AG09319 (cell line): ENCODE results near the gene ATG16L1.

Experiments
- DNase-seq: peaks from one replicate; pipeline ENCODE4 v3.0.0-alpha.2; 2010; ENCODE audit warnings: low read depth; ENCODE audit errors: extremely low read depth
- TF ChIP-seq, protein P1 (sequence below): IDR thresholded peaks from 2 replicates; pipeline ENCODE4 v1.5.1; 2011; ENCODE audit warnings: low read depth, mild to moderate bottlenecking, inconsistent platforms, low read length, moderate library complexity

The ATG16L1 gene

DNA sequence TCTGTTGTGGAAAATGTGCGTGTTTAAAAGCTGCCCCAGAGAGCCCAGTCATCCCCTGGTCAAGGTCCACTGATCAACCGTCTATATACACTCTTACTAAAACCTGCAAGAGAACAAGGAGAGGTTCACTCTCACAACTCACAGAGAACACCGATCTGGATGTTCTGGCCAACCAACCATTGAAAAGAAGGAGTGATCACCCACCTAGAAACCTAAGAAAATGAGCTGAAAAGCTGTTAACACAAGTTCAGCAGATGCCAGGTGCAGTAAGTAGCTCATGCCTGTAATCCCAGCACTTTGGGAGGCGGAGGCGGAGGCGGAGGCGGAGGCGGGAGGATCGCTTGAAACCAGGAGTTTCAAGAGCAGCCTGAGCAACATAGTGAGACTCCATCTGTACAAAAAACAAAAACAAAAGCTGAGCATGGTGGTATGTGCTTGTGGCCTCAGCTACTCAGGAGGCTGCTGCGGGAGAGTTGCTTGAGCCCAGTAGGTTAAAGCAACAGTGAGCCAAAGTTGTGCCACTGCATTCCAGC is 14.5 kb downstream of the ATG16L1 start:
- TF ChIP-seq, protein P1, sequence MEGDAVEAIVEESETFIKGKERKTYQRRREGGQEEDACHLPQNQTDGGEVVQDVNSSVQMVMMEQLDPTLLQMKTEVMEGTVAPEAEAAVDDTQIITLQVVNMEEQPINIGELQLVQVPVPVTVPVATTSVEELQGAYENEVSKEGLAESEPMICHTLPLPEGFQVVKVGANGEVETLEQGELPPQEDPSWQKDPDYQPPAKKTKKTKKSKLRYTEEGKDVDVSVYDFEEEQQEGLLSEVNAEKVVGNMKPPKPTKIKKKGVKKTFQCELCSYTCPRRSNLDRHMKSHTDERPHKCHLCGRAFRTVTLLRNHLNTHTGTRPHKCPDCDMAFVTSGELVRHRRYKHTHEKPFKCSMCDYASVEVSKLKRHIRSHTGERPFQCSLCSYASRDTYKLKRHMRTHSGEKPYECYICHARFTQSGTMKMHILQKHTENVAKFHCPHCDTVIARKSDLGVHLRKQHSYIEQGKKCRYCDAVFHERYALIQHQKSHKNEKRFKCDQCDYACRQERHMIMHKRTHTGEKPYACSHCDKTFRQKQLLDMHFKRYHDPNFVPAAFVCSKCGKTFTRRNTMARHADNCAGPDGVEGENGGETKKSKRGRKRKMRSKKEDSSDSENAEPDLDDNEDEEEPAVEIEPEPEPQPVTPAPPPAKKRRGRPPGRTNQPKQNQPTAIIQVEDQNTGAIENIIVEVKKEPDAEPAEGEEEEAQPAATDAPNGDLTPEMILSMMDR: no peak
- no peak for DNase-seq

- TF ChIP-seq, protein P1: no peak
- DNase-seq: no peak
These were observed 15.0 kb downstream of the ATG16L1 start for GRCh38 chr2:233266481-233266880.

- no peak for DNase-seq
These were observed 16.2 kb downstream of the ATG16L1 start for GRCh38 chr2:233267516-233268245.

DNA sequence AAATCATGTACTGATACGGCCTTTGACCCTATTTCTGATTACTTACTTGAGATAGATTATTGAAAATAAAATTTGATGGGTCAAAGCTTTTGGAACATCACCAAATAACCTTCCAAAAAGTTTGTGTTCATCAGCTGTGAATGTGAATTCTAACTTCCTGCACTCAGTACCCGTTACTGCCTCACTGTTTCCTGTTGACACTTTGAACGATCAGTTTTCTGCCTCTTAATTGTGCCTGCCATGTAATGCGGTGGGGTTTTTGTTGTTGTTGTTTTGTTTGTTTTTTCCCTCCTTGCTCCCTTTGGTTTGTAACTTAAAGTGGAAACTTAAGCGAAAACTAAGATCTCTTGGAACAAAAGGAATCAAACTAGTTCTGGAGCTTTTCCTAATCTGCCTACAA is 18.9 kb downstream of the ATG16L1 start:
- DNase-seq: no peak
- TF ChIP-seq, protein P1: no peak

More at GRCh38 chr2:233267516-233268245, 16.2 kb downstream of the ATG16L1 start:
- TF ChIP-seq, protein P1: no peak

DNA sequence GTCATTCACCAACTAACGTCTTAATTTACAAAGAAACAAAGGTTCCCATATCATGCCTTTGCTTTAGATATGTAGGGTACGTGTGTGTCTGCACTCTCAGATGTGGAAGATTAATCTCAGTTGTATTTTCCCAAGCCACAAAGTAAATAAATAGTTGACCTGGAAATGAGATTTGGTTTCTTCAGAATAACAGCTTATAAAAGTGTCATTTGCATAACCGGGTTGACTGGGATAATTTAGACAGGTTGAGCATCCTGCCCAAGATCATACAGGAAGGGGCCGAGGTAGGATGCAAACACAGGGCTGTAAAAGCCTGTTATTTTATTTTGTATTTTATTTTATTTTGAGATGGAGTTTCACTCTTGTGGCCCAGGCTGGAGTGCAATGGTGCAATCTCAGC is 19.5 kb downstream of the ATG16L1 start:
- no peak for DNase-seq
- TF ChIP-seq, protein P1: no peak

- no peak for DNase-seq
- TF ChIP-seq, protein P1: no peak
These were observed 20.2 kb downstream of the ATG16L1 start for GRCh38 chr2:233271693-233272092.

DNA sequence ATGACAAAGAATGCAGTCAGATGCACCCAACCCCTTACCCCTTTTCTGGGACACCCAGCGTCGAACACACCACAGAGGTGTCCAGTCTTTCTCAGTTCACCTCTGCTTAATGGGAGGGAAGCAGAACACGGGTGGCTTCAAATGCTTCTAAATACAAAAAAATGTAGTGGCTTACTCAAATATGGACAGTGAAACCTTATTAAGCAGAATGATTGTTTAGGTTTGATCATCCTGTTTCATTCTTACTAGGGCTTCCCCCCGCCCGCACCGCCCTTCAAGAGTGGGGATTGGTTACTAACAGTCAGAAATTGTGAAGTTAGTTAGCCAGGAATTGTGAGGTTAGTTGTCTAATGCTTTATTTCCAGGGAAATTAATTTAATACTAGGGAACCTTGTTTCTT is 21.6 kb downstream of the ATG16L1 start:
- TF ChIP-seq, protein P1: no peak
- no peak for DNase-seq
